Activated CD4-positive, alpha-beta memory T cell treated with anti-CD3 and anti-CD28 coated beads, Interleukin-2, amount 10 ng/mL, durations not matched to agents 7 days and 5 days (primary cell): Measurements from ENCODE around the gene ADCY3. TPM values are rescaled to one million over a fixed set of nuclear protein-coding genes. Genes with fewer than 3 reads are reported as not detected.

ENCODE experiments used
- CTCF ChIA-PET: fragments of 350-600 bp; sonication (Branson Sonifier 250); formaldehyde crosslinking; loops from one replicate; lab custom pipeline; 2021; ENCODE audit warnings: antibody characterized with exemption, inconsistent platforms; lab: Charles Lee
- POLR2A ChIA-PET: fragments of 350-600 bp; sonication (Branson Sonifier 250); formaldehyde crosslinking; loops from one replicate; lab custom pipeline; 2021; ENCODE audit warnings: antibody characterized with exemption; lab: Charles Lee
- DNase-seq: peaks from one replicate; pipeline ENCODE4 v3.0.0-alpha.2; 2020
- H3K27ac Mint-ChIP-seq: one replicate; pipeline ENCODE4 v1.8.0; 2021; ENCODE audit warnings: mild to moderate bottlenecking, mixed read lengths
- H3K27me3 Mint-ChIP-seq: one replicate; pipeline ENCODE4 v1.8.0; 2021; ENCODE audit warnings: mixed read lengths
- H3K36me3 Mint-ChIP-seq: one replicate; pipeline ENCODE4 v1.8.0; 2021; ENCODE audit warnings: low read depth, mixed read lengths
- H3K4me1 Mint-ChIP-seq: one replicate; pipeline ENCODE4 v1.8.0; 2021; ENCODE audit warnings: mixed read lengths
- H3K4me3 Mint-ChIP-seq: one replicate; pipeline ENCODE4 v1.8.0; 2021; ENCODE audit warnings: mild to moderate bottlenecking, mixed read lengths
- H3K9me3 Mint-ChIP-seq: one replicate; pipeline ENCODE4 v1.8.0; 2021; ENCODE audit warnings: mixed read lengths
- total RNA-seq, 2 experiments: library from RNA; stranded (reverse); gene quantifications; one replicate each; pipeline ENCODE4 v1.2.3, GENCODE V29; 2021

Gene ADCY3
- total RNA-seq, 2 experiments from 2014 or later, result 55.6 to 58.5 TPM

DNA sequence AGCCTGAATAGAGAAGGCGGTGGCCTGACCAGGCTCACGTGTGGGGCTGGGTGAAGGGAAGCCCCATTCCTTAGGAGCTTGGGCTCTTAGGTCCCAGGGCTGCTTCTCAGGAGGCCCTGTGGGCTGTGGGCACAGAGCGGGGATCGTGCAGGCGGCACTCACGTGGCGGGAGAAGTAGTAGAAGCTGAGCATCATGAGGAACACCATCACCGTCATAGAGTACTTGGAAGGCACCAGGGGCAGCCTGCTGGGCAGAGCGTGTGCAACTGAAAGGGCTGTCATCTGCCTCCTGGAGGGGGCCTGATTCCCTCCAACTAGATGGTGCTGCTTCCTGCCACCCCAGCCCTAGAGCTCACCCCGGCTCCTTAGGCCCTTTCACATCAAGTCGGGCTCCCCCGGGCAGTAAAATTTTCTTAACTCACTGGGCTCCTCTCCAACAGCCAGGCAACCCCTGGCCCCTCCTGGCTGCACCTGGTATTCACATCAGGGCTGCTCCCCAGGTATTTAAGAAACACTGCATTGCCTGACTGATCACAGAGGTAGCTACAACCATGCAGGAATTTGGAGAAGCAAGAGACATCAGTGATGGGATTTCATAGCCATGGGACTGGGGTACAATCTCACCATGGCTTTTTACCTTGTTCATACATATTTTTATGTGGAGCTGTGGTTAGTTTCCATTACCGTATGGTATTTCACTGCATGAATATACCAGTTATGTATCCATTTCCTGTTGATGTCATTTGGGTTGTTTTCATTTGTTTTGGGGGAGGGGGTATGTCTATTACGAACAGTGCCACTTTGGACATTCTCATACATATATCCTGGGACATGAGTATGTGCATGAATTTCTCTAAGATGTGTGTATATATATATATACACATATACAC is 93.9 kb downstream of the ADCY3 start:
- peaks cover 23% of the 10 kb centered on the region for H3K4me1 Mint-ChIP-seq
- H3K4me3 Mint-ChIP-seq, result no peak overlapping the region
- ChIA-PET POLR2A (interaction anchor here (0.9 to 2.0 kb wide), 2 partner anchors 33 to 92 kb away, joined by 3 to 7 read pairs; partner anchors contain the start of genes CENPO and PTRHD1), CTCF (interaction anchor here (0.7 to 4.8 kb wide), 8 partner anchors 12 to 417 kb away, joined by 3 to 54 read pairs (median 7); partner anchors contain the start of genes CENPO and PTRHD1)
- H3K27me3 Mint-ChIP-seq, result no peaks in the 10 kb centered on the region
- peaks cover 47% of the 10 kb centered on the region for H3K36me3 Mint-ChIP-seq
- DNase-seq, result no peak
- peak overlapping the region; percentile 81 for H3K27ac Mint-ChIP-seq
- H3K9me3 Mint-ChIP-seq, result no peaks in the 10 kb centered on the region

DNA sequence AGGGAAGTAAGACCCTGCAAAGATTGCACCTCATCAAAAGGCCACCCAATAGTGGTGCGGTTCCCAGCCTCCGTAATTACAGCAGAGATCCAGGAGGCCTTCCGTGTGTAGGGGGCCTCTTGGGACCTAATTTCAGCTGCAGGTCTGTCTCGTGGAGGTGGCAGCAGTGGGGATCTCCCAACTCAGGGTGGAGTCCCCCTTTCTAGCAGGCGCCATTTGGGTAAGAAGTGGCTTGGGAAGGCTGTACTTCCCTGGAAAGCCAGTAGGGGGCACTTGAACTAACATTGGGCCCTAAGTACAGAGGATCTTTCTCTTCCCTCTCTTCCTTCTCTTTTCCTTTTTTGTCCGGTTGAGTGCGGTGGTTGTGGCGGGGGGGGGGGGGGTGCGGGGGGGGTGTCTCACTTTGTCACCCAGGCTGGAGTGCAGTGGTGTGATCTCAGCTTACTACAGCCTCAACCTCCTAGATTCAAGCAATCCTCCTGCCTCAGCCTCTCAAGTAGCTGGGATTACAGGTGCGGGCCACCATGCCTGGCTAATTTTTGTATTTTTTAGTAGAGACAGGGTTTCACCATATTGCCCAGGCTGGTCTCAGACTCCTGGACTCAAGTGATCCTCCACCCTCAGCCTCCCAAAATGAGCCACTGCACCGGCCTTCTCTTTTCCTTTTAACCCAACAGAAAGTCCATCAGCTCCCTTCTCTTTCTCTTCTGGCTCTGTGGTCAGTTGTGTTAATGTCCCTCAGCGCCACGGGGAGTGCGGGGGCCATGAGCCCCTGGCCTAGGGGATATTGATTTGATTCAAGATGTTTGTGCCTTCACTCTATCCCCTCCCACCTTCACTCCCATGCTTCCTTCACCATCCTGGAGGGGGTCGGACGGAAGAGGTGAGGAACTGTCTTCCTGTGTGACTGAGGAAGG is 94.8 kb downstream of the ADCY3 start:
- Mint-ChIP-seq H3K4me3 (no peak overlapping the region), H3K36me3 (peaks cover 54% of the 10 kb centered on the region)

DNA sequence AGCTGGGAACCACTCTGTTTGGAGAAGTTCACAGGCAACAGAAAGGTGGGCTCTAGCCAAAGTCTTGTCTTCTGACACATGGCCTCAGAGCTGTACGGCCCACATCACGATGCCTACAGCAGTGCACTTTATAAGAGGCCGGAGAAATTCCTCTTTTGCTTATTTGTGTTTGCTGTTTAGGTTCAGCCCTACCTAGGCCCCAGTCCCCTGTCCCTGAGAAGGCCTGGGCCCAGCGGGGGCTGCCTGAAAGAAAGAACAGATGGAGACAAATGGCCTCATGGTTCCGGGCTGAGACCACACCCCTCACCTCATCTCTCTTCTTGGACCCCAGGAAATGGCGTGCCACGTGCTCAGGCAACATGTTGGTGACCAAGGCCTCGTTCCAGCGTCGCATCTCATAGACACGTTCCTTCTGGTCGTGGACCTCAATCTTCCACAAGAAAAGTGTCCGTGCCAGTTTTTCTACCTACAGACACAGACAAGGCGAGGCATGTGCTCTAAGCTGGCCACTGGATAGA is 95.9 kb downstream of the ADCY3 start:
- no peak overlapping the region for H3K4me3 Mint-ChIP-seq
- DNase-seq, result no peak
- no peak overlapping the region for H3K27ac Mint-ChIP-seq
- H3K4me1 Mint-ChIP-seq, result peaks cover 23% of the 10 kb centered on the region
- ChIA-PET POLR2A (interaction anchor here (1.3 kb wide), 1 partner anchor 31 kb away, joined by 7 read pairs; the partner anchor contains the start of genes CENPO and PTRHD1), CTCF (interaction anchor here (0.6 to 4.8 kb wide), 3 partner anchors 9 to 415 kb away, joined by 3 to 54 read pairs (median 4); no protein-coding TSS in a partner anchor)
- peaks cover 61% of the 10 kb centered on the region for H3K36me3 Mint-ChIP-seq
- no peaks in the 10 kb centered on the region for H3K9me3 Mint-ChIP-seq
- no peaks in the 10 kb centered on the region for H3K27me3 Mint-ChIP-seq

More for the DNA sequence above, 94.8 kb downstream of the ADCY3 start:
- CTCF ChIA-PET, result interaction anchor here (0.7 to 4.8 kb wide), 7 partner anchors 11 to 416 kb away, joined by 3 to 54 read pairs (median 9); partner anchors contain the start of genes CENPO and PTRHD1
- POLR2A ChIA-PET, result interaction anchor here (0.8 to 2.0 kb wide), 3 partner anchors 29 to 93 kb away, joined by 3 to 7 read pairs (median 3); partner anchors contain the start of genes CENPO and PTRHD1
- H3K27ac Mint-ChIP-seq, result peak overlapping the region; percentile 81
- no peaks in the 10 kb centered on the region for H3K9me3 Mint-ChIP-seq
- no peaks in the 10 kb centered on the region for H3K27me3 Mint-ChIP-seq
- DNase-seq, result peak; percentile 40
- H3K4me1 Mint-ChIP-seq, result peaks cover 23% of the 10 kb centered on the region

DNA sequence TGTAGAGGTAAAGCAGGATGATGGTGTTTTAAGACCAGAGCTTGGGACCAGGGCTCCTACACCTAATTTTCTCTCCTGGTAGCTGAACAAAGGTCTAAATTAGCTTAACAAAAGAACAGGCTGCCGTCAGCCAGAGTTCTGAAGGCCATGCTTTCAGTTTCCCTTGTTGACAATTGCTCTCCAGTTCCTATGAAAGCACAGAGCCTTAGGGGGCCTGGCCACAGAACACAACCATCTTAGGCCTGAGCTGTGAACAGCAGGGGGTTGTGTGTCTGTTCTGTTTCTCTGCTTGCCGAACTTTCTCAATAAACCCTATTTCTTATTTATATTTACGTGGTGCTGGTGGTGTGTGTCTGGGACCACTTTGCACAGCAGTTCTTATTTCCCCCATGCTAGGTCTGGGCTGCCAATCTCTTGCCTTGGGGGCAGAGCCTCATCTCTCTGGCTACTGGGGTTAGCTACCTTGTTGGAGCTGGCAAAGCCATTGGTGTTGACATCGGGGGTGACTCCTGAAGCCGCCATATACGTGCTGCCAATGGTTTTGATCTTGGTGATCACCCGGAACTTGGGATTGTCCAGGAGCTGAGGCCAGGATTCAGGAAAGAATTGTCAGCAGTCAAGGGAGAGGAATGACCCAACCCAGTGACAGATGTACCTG is 97.9 kb downstream of the ADCY3 start:
- CTCF ChIA-PET, result interaction anchor here (1.5 kb wide), 1 partner anchor 412 kb away, joined by 5 read pairs; no protein-coding TSS in a partner anchor
- no peaks in the 10 kb centered on the region for H3K9me3 Mint-ChIP-seq
- H3K36me3 Mint-ChIP-seq, result peaks cover 75% of the 10 kb centered on the region
- POLR2A ChIA-PET, result no interaction called here
- H3K27me3 Mint-ChIP-seq, result no peaks in the 10 kb centered on the region
- no peak for DNase-seq
- H3K4me1 Mint-ChIP-seq, result peaks cover 20% of the 10 kb centered on the region
- H3K4me3 Mint-ChIP-seq, result no peak overlapping the region
- H3K27ac Mint-ChIP-seq, result no peak overlapping the region

DNA sequence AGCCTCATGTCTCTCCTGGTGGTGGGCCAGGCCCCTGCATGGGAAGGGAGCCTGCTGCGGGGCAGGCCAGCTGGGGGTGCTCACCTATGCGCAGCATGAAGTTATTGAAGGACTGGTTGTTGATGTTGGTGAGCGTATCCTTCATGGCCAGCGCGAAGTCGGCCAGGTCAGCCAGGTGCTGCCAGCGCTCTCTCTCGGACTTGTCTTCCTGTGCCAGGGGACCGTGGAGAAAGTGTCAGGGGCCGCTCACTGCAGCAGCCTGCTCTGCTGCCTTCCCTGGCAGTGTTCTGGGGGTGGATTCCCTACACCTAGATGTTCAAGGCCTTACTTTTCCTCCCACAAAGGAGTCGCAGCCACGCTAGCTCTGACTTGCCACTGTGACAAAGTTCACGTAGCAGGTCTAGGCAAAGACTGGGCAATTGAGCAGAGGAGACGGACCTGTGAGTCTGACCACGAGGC is 98.6 kb downstream of the ADCY3 start:
- peak; percentile 17 for DNase-seq
- POLR2A ChIA-PET, result no interaction called here

DNA sequence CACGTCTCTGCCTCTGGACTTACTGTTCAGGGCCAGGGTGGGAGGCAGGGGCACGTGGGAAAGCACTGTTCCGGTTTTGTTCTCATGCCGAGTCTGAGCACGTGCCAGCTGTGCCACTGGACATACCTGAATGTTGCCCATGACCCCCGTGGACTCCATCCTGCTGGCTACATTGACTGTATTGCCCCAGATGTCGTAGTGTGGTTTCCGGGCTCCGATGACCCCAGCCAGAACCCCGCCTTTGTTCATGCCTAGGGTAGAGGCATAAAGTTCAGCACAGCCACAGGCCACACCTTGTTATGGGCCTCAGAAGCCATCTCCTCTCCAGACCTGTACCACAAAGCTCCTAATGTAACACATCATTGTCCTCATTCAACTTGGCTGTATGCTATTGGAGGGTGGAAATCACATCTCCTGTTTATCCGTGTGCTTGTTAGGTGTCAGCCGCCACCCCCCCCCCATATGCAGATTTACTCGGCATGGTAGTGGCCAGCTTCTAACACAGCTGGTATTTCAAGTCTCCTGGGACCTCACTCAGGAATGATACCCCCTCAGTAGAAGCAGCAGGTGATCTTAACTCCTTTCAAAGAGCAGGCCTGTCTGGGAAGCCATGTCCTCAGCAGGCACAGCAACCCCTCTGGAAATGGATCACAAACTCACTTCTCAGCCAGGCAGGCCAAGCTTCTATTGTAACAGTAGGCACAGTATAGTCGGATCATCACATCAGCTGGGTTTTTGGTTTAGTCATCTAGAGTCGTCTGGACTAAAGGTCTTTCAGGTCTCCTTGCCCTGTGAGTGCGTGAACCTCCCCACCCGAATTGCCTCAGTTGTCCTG is 99.2 kb downstream of the ADCY3 start:
- peak; percentile 11 for DNase-seq
- Mint-ChIP-seq H3K9me3 (no peaks in the 10 kb centered on the region), H3K27me3 (no peaks in the 10 kb centered on the region), H3K4me1 (peaks cover 9% of the 10 kb centered on the region), H3K4me3 (no peak overlapping the region), H3K36me3 (peaks cover 82% of the 10 kb centered on the region), H3K27ac (peak overlapping the region; percentile 40)
- POLR2A ChIA-PET, result no interaction called here
- CTCF ChIA-PET, result interaction anchor here (1.5 kb wide), 1 partner anchor 411 kb away, joined by 5 read pairs; no protein-coding TSS in a partner anchor

More for the DNA sequence above, 98.6 kb downstream of the ADCY3 start:
- Mint-ChIP-seq H3K36me3 (peaks cover 81% of the 10 kb centered on the region), H3K4me1 (peaks cover 15% of the 10 kb centered on the region), H3K4me3 (no peak overlapping the region), H3K27me3 (no peaks in the 10 kb centered on the region), H3K27ac (no peak overlapping the region), H3K9me3 (no peaks in the 10 kb centered on the region)
- CTCF ChIA-PET, result interaction anchor here (1.5 kb wide), 1 partner anchor 412 kb away, joined by 5 read pairs; no protein-coding TSS in a partner anchor

DNA sequence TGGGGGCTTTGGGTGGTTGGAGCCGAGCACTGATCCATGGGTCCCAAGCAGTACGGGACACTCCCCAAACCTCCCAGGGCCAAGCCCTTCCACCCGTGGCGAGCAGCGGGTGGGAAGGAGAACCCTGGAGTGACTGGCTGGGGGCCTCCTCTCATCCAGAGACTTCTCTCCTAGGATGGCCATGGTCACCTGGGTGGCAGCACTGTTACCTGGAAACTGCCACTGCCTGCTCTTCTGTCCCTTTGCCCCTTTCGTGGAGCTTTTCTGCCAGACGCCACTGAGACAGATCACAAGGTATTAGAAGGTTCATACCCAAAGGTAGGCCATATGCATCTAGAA is 99.9 kb downstream of the ADCY3 start:
- POLR2A ChIA-PET, result no interaction called here
- Mint-ChIP-seq H3K4me3 (no peak overlapping the region), H3K27ac (no peak overlapping the region), H3K9me3 (no peaks in the 10 kb centered on the region), H3K36me3 (peaks cover 84% of the 10 kb centered on the region), H3K27me3 (no peaks in the 10 kb centered on the region), H3K4me1 (peaks cover 8% of the 10 kb centered on the region)
- CTCF ChIA-PET, result interaction anchor here (1.4 kb wide), 1 partner anchor 308 kb away, joined by 3 read pairs; no protein-coding TSS in a partner anchor
- DNase-seq, result peak; percentile 12

DNA sequence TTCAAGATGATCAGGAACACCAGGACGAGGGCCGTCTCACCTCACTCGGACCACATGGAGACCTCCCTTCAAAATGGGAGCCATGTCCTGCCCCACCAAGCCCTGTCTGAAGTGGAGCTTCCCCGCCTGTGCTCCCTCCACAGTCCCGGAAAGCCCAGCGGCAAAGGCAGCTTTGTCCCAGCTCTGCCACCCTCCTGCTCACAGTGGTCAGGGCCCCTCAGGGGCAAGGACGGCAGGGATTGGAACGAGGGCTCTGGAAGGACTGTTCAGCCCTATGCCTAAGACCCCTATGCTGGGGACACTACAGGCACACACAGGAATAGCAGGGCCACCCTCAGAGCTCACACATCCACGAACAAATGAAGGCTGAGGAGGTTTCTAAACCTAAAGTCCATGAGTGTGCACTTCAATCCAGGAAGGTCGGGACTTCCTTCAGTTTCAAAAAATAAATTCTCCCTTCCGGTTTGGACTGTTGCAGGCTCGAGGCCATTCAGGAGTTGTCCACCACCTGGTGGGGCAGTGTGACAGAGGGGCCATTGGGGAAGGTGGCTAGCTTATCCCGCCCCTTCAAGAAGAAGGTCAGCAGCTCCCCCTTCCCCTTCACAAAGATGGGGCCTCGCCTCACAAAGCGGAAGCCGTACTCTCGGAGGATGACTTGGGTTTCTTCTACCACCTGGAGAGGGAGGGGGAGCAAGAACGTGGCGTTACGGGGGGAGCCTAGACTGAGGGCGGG is 100.4 kb downstream of the ADCY3 start:
- no peaks in the 10 kb centered on the region for H3K27me3 Mint-ChIP-seq

DNA sequence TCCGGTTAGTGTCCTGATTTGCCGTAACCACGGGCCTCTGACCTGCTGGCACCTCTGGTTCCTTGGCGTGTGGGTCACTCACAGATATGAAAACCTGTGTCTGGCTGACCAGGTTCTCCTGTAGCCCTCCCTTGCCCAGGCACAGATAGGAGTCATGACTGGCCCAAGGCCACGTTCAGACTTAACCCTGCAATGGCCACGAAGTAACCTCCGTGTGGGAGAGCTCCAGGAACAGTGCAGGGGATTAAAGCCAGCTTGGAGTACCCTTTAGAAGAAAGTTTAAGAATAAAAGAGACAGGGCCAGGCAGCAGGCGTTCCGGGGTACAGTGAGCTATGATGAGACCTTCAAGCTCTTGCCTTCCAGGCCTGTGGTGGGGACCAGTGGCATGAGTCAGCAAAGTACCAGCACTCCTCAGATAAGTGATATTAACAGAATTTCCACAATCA is 101.3 kb downstream of the ADCY3 start:
- Mint-ChIP-seq H3K9me3 (no peaks in the 10 kb centered on the region), H3K4me3 (no peak overlapping the region), H3K36me3 (peaks cover 80% of the 10 kb centered on the region), H3K27ac (no peak overlapping the region), H3K4me1 (peaks cover 10% of the 10 kb centered on the region), H3K27me3 (no peaks in the 10 kb centered on the region)
- CTCF ChIA-PET, result interaction anchor here (1.0 to 1.6 kb wide), 6 partner anchors 9 to 410 kb away, joined by 3 to 7 read pairs (median 3); no protein-coding TSS in a partner anchor
- POLR2A ChIA-PET, result interaction anchor here (1.5 kb wide), 1 partner anchor 26 kb away, joined by 6 read pairs; the partner anchor contains the start of genes CENPO and PTRHD1
- peak; percentile 9 for DNase-seq

More for the DNA sequence above, 100.4 kb downstream of the ADCY3 start:
- H3K9me3 Mint-ChIP-seq, result no peaks in the 10 kb centered on the region
- H3K36me3 Mint-ChIP-seq, result peaks cover 80% of the 10 kb centered on the region
- H3K27ac Mint-ChIP-seq, result no peak overlapping the region
- POLR2A ChIA-PET, result interaction anchor here (1.5 kb wide), 1 partner anchor 27 kb away, joined by 6 read pairs; the partner anchor contains the start of genes CENPO and PTRHD1
- CTCF ChIA-PET, result interaction anchor here (1.0 to 1.6 kb wide), 6 partner anchors 8 to 411 kb away, joined by 3 to 7 read pairs (median 3); no protein-coding TSS in a partner anchor
- H3K4me1 Mint-ChIP-seq, result peaks cover 7% of the 10 kb centered on the region
- peak; percentile 13 for DNase-seq
- no peak overlapping the region for H3K4me3 Mint-ChIP-seq

DNA sequence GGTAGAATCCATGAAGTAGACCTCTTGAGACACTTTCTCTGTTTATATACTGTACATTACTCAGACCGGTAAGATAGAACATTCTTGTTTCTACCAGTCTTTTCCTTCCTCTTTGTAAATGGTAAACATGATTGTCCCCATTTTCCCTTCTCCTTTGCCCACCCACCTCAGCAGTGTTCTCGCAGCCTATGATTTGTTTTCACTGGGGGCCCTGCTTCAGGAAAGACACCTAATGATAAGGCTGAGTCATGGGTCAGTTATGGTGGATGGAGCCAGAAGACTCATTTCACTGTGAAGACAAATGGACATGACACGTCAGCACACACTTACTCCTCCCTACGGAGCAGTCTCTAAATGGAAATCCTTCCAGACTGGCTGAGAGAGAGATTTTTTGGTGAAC is 103.2 kb downstream of the ADCY3 start:
- H3K9me3 Mint-ChIP-seq, result no peaks in the 10 kb centered on the region
- no peak overlapping the region for H3K27ac Mint-ChIP-seq
- POLR2A ChIA-PET, result no interaction called here
- peaks cover 80% of the 10 kb centered on the region for H3K36me3 Mint-ChIP-seq
- no peaks in the 10 kb centered on the region for H3K27me3 Mint-ChIP-seq
- DNase-seq, result no peak
- H3K4me3 Mint-ChIP-seq, result no peak overlapping the region
- CTCF ChIA-PET, result interaction anchor here (0.5 kb wide), 1 partner anchor 408 kb away, joined by 3 read pairs; no protein-coding TSS in a partner anchor
- H3K4me1 Mint-ChIP-seq, result peaks cover 10% of the 10 kb centered on the region
